Neural cell (in vitro differentiated cells): ENCODE measurements around the gene P2RX4.

Experiments used
- POLR2AphosphoS5 ChIP-seq: IDR thresholded peaks from 2 replicates; pipeline ENCODE4 v1.6.1; 2012
- SMC3 ChIP-seq: fragments of 450-650 bp; conservative IDR thresholded peaks from 2 replicates; pipeline ENCODE4 v1.6.1; 2014; ENCODE audit warnings: antibody characterized with exemption, mild to moderate bottlenecking, moderate library complexity; ENCODE audit not compliant: poor library complexity
- TF ChIP-seq, protein P1 (sequence below): fragments of 450-650 bp; IDR thresholded peaks from 2 replicates; pipeline ENCODE4 v1.5.1; 2014; ENCODE audit warnings: antibody characterized with exemption, mild to moderate bottlenecking, moderate library complexity; ENCODE audit not compliant: poor library complexity, severe bottlenecking

DNA sequence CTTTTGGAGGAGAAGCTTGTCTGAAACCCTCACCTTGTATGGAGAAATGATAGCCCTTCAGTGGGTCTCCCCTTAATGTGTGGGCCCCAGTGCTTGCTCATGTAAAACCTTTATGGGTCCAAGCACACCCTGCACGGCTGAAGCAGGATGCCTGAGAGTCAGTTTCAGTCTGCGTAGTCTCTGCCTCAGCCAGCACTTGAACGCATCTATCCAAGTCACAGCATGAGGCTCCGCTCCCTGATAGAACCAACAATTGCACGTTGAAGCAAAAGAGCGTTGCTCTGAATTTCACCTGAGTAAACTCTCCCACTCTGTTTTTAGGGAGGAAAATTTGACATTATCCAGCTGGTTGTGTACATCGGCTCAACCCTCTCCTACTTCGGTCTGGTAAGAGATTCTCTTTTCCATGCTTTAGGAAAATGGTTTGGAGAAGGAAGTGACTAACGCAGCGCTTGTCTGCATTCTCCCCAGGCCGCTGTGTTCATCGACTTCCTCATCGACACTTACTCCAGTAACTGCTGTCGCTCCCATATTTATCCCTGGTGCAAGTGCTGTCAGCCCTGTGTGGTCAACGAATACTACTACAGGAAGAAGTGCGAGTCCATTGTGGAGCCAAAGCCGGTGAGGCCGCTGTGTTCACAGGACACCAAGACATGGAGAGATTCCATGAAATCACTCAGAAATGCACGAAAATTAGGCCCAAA is 33.0 kb upstream of the P2RX4 start:
- TF ChIP-seq POLR2AphosphoS5 = no peak
- TF ChIP-seq SMC3 = no peak
- TF ChIP-seq, protein P1, sequence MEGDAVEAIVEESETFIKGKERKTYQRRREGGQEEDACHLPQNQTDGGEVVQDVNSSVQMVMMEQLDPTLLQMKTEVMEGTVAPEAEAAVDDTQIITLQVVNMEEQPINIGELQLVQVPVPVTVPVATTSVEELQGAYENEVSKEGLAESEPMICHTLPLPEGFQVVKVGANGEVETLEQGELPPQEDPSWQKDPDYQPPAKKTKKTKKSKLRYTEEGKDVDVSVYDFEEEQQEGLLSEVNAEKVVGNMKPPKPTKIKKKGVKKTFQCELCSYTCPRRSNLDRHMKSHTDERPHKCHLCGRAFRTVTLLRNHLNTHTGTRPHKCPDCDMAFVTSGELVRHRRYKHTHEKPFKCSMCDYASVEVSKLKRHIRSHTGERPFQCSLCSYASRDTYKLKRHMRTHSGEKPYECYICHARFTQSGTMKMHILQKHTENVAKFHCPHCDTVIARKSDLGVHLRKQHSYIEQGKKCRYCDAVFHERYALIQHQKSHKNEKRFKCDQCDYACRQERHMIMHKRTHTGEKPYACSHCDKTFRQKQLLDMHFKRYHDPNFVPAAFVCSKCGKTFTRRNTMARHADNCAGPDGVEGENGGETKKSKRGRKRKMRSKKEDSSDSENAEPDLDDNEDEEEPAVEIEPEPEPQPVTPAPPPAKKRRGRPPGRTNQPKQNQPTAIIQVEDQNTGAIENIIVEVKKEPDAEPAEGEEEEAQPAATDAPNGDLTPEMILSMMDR = no peak
